Measurements from ENCODE around the gene SAPCD2.

SAPCD2 gene

DNA sequence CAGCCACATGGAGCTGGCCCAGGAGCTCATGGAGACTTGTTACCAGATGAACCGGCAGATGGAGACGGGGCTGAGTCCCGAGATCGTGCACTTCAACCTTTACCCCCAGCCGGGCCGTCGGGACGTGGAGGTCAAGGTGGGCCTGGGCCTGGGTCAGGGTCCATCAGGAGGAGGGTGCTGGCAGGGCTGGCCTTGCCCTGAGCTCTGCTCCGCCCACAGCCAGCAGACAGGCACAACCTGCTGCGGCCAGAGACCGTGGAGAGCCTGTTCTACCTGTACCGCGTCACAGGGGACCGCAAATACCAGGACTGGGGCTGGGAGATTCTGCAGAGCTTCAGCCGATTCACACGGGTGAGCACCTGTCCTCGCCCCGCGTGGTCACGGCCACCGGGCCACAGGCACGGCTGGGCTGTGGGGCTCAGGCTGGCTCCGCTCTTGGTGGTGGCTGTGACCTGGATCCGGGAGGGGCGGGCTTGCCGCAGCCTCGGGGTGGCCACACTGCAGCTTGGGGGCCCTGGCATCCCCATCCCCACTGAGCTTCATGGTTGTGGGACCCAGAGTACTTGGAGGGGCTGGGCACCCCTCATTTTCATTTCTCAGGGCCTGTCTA is 37.1 kb upstream of the SAPCD2 start:
- H3K4me1 Mint-ChIP-seq = no peaks in the 10 kb centered on the region
- no peaks in the 10 kb centered on the region for H3K9me3 Mint-ChIP-seq
- H3K36me3 Mint-ChIP-seq (ENCODE audit: low read depth) = peaks cover 10% of the 10 kb centered on the region
- H3K27me3 Mint-ChIP-seq (ENCODE audit: low read depth) = peaks cover 4% of the 10 kb centered on the region
- TF ChIP-seq, protein P1, sequence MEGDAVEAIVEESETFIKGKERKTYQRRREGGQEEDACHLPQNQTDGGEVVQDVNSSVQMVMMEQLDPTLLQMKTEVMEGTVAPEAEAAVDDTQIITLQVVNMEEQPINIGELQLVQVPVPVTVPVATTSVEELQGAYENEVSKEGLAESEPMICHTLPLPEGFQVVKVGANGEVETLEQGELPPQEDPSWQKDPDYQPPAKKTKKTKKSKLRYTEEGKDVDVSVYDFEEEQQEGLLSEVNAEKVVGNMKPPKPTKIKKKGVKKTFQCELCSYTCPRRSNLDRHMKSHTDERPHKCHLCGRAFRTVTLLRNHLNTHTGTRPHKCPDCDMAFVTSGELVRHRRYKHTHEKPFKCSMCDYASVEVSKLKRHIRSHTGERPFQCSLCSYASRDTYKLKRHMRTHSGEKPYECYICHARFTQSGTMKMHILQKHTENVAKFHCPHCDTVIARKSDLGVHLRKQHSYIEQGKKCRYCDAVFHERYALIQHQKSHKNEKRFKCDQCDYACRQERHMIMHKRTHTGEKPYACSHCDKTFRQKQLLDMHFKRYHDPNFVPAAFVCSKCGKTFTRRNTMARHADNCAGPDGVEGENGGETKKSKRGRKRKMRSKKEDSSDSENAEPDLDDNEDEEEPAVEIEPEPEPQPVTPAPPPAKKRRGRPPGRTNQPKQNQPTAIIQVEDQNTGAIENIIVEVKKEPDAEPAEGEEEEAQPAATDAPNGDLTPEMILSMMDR (IDR thresholded peaks at IDR 0.05; ENCODE audit: unreplicated experiment in 3 of 3) = no peak
- H3K4me3 Mint-ChIP-seq = no peak overlapping the region
- H3K27ac Mint-ChIP-seq = no peak overlapping the region

DNA sequence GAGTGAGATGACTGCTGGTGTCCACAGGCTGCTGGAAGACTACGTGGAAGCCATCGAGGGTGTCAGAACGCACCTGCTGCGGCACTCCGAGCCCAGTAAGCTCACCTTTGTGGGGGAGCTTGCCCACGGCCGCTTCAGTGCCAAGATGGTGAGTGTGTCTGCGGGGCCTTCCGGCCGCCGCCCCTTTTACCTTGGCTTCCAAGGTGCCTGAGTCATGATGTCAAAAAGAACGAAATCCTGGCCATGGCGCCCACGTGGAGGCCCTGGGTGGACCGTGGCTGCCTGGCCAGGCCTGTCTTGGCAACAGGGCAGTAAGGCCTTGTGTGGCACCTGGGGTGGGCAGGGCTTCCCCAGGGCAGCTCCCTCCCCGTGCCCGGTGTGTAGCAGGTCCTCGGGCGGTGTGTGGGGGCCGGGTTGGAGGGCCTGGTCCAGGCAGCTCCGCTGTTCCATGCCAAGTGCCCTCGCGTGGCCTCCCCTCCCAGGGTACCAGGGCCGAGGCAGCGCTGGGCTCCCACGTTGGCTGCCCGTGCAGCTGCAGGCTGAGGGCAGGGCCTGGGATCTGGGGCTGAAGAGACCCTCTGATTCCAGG is 36.4 kb upstream of the SAPCD2 start:
- peaks cover 4% of the 10 kb centered on the region for H3K27me3 Mint-ChIP-seq (ENCODE audit: low read depth)
- TF ChIP-seq, protein P1 (IDR thresholded peaks at IDR 0.05; ENCODE audit: unreplicated experiment in 3 of 3) = no peak
- peaks cover 10% of the 10 kb centered on the region for H3K36me3 Mint-ChIP-seq (ENCODE audit: low read depth)
- no peak overlapping the region for H3K4me3 Mint-ChIP-seq
- H3K4me1 Mint-ChIP-seq = no peaks in the 10 kb centered on the region
- no peak overlapping the region for H3K27ac Mint-ChIP-seq
- H3K9me3 Mint-ChIP-seq = no peaks in the 10 kb centered on the region

GRCh38 chr9:137105814-137106661 is 35.7 kb upstream of the SAPCD2 start:
- H3K27me3 Mint-ChIP-seq (ENCODE audit: low read depth) = peaks cover 4% of the 10 kb centered on the region
- H3K36me3 Mint-ChIP-seq (ENCODE audit: low read depth) = peaks cover 10% of the 10 kb centered on the region
- TF ChIP-seq, protein P1 (IDR thresholded peaks at IDR 0.05; ENCODE audit: unreplicated experiment in 3 of 3) = no peak
- H3K4me1 Mint-ChIP-seq = no peaks in the 10 kb centered on the region
- H3K27ac Mint-ChIP-seq = no peak overlapping the region
- H3K4me3 Mint-ChIP-seq = no peak overlapping the region
- no peaks in the 10 kb centered on the region for H3K9me3 Mint-ChIP-seq

DNA sequence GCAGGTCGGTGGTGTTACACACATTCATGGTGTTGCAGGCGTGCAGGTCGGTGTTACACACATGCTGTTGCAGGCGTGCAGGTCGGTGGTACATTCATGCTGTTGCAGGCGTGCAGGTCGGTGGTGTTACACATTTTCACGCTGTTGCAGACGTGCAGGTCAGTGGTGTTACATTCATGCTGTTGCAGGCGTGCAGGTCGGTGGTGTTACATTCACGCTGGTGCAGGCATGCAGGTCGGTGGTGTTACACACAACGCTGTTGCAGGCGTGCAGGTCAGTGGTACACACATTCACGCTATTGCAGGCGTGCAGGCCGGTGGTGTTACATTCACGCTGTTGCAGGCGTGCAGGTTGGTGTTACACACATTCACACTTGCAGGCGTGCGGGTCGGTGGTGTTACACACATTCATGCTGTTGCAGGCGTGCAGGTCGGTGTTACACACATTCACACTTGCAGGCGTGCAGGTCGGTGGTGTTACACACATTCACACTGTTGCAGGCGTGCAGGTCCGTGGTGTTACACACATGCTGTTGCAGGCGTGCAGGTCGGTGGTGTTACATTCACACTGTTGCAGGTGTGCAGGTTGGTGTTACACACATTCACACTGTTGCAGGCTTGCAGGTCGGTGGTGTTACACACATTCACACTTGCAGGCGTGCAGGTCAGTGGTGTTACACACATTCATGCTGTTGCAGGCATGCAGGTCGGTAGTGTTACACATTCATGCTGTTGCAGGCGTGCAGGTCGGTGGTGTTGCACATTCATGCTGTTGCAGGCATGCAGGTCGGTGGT is 33.0 kb upstream of the SAPCD2 start:
- peaks cover 10% of the 10 kb centered on the region for H3K36me3 Mint-ChIP-seq (ENCODE audit: low read depth)
- H3K27ac Mint-ChIP-seq = no peak overlapping the region
- H3K9me3 Mint-ChIP-seq = no peaks in the 10 kb centered on the region
- no peak overlapping the region for H3K4me3 Mint-ChIP-seq
- no peaks in the 10 kb centered on the region for H3K27me3 Mint-ChIP-seq (ENCODE audit: low read depth)
- TF ChIP-seq, protein P1 (IDR thresholded peaks at IDR 0.05; ENCODE audit: unreplicated experiment in 3 of 3) = no peak
- no peaks in the 10 kb centered on the region for H3K4me1 Mint-ChIP-seq

GRCh38 chr9:137099231-137099630 is 28.9 kb upstream of the SAPCD2 start:
- Mint-ChIP-seq H3K27ac (no peak overlapping the region), H3K9me3 (no peaks in the 10 kb centered on the region), H3K36me3 (ENCODE audit: low read depth) (peaks cover 13% of the 10 kb centered on the region), H3K27me3 (ENCODE audit: low read depth) (no peaks in the 10 kb centered on the region), H3K4me1 (no peaks in the 10 kb centered on the region), H3K4me3 (no peak overlapping the region)
- TF ChIP-seq, protein P1 (IDR thresholded peaks at IDR 0.05; ENCODE audit: unreplicated experiment in 3 of 3) = no peak
